H1 (cell line): ENCODE results near the gene CD164. TPM values are rescaled to one million over a fixed set of nuclear protein-coding genes. Genes with fewer than 3 reads are reported as not detected.

ENCODE experiments used
- ATF2 ChIP-seq: IDR thresholded peaks from 2 replicates; pipeline ENCODE4 v1.6.1; 2012; ENCODE audit warnings: low read length, inconsistent platforms
- CREB1 ChIP-seq: IDR thresholded peaks from 2 replicates; pipeline ENCODE4 v1.6.1; 2012; ENCODE audit warnings: inconsistent platforms
- GTF2F1 ChIP-seq: IDR thresholded peaks from 2 replicates; pipeline ENCODE4 v1.6.1; 2012; ENCODE audit warnings: low read depth, low read length, improper control_type of control experiment, borderline replicate concordance
- JUN ChIP-seq: IDR thresholded peaks from 2 replicates; pipeline ENCODE4 v1.6.1; 2011; ENCODE audit warnings: low read depth, mild to moderate bottlenecking, improper control_type of control experiment, low read length
- SAP30 ChIP-seq: fragments of 300-600 bp; sonication (generic); IDR thresholded peaks from 2 replicates; pipeline ENCODE4 v1.7.1; 2012; ENCODE audit warnings: low read length, moderate library complexity, mild to moderate bottlenecking, inconsistent platforms; ENCODE audit not compliant: insufficient read depth, insufficient replicate concordance
- SIN3A ChIP-seq, 2 experiments: IDR thresholded peaks in 1 of 2; conservative IDR thresholded peaks in 1 of 2; 2 replicates each; pipeline ENCODE4 v1.6.1; 2011 to 2012; ENCODE audit warnings: low read length in 2 of 2, improper control_type of control experiment in 1 of 2, low read depth in 1 of 2, mild to moderate bottlenecking in 1 of 2
- SIRT6 ChIP-seq: IDR thresholded peaks from one replicate; pipeline ENCODE4 v1.7.1; 2012; ENCODE audit warnings: low read length, inconsistent platforms
- SIX5 ChIP-seq: IDR thresholded peaks from 2 replicates; pipeline ENCODE4 v1.6.1; 2011; ENCODE audit warnings: mild to moderate bottlenecking, low read depth, low read length
- polyA plus RNA-seq, 7 experiments: library from polyadenylated mRNA; depleted of rRNA in 3 of 7; stranded (reverse) in 5 of 7; unstranded in 2 of 7; fragments of >200 nt in 5 of 7; fragments of 200-250 nt in 2 of 7; gene quantifications; 1 replicate in 5 of 7; 2 replicates in 1 of 7; 4 replicates in 1 of 7; pipeline versions ENCODE4 v1.2.1 to v1.2.3, GENCODE V29; 2011 to 2013; ENCODE audit warnings: missing spikeins in 2 of 7, mixed read lengths in 2 of 7
- total RNA-seq: library from RNA; stranded (reverse); fragmentation: NEBNext Ultra II Directional; extraction: Animal tissue kit (Norgen Biotek cat#: 25700); gene quantifications from 2 replicates; pipeline ENCODE4 v1.2.1, GENCODE V29; 2021
- TF ChIP-seq, protein P1 (sequence below): fragments of 300-600 bp; sonication (generic); IDR thresholded peaks from 2 replicates; pipeline ENCODE4 v1.7.1; 2012; ENCODE audit warnings: low read length, moderate library complexity, mild to moderate bottlenecking, inconsistent platforms; ENCODE audit not compliant: insufficient replicate concordance

CD164 gene
- total and polyA plus RNA-seq, 2 of the 8 experiments (the other 6 are each of a cell fraction or from before 2014, with no cell fraction given), result 69.3 to 94.3 TPM

DNA sequence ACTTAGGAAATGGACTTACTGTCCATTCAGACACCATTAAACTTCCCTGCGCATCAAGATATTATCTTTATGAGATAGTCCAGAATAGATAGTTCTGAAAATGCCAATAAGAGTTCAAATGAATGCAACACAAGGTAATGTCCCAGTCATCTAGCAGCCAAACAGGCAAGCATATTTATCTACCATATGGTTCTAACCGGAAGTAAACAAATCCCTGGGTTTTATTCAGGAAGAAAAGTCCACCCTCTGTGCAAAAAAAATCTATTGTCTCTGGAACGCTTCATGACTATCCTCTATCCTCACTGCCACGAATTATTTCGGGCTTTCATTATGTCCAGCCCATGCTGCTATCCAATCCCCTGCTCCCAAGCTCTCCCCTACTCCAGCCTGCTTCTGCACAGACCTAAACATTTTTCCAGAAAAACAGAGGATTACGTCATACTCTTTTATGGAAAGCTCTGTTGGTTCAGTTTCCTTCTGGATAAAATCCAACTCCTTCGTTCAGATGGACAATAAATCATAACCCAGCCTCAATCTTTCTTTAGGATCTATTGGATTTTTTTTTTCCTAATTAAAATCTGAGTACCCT, 46.7 kb upstream of the CD164 start (continued):
- TF ChIP-seq, protein P1, sequence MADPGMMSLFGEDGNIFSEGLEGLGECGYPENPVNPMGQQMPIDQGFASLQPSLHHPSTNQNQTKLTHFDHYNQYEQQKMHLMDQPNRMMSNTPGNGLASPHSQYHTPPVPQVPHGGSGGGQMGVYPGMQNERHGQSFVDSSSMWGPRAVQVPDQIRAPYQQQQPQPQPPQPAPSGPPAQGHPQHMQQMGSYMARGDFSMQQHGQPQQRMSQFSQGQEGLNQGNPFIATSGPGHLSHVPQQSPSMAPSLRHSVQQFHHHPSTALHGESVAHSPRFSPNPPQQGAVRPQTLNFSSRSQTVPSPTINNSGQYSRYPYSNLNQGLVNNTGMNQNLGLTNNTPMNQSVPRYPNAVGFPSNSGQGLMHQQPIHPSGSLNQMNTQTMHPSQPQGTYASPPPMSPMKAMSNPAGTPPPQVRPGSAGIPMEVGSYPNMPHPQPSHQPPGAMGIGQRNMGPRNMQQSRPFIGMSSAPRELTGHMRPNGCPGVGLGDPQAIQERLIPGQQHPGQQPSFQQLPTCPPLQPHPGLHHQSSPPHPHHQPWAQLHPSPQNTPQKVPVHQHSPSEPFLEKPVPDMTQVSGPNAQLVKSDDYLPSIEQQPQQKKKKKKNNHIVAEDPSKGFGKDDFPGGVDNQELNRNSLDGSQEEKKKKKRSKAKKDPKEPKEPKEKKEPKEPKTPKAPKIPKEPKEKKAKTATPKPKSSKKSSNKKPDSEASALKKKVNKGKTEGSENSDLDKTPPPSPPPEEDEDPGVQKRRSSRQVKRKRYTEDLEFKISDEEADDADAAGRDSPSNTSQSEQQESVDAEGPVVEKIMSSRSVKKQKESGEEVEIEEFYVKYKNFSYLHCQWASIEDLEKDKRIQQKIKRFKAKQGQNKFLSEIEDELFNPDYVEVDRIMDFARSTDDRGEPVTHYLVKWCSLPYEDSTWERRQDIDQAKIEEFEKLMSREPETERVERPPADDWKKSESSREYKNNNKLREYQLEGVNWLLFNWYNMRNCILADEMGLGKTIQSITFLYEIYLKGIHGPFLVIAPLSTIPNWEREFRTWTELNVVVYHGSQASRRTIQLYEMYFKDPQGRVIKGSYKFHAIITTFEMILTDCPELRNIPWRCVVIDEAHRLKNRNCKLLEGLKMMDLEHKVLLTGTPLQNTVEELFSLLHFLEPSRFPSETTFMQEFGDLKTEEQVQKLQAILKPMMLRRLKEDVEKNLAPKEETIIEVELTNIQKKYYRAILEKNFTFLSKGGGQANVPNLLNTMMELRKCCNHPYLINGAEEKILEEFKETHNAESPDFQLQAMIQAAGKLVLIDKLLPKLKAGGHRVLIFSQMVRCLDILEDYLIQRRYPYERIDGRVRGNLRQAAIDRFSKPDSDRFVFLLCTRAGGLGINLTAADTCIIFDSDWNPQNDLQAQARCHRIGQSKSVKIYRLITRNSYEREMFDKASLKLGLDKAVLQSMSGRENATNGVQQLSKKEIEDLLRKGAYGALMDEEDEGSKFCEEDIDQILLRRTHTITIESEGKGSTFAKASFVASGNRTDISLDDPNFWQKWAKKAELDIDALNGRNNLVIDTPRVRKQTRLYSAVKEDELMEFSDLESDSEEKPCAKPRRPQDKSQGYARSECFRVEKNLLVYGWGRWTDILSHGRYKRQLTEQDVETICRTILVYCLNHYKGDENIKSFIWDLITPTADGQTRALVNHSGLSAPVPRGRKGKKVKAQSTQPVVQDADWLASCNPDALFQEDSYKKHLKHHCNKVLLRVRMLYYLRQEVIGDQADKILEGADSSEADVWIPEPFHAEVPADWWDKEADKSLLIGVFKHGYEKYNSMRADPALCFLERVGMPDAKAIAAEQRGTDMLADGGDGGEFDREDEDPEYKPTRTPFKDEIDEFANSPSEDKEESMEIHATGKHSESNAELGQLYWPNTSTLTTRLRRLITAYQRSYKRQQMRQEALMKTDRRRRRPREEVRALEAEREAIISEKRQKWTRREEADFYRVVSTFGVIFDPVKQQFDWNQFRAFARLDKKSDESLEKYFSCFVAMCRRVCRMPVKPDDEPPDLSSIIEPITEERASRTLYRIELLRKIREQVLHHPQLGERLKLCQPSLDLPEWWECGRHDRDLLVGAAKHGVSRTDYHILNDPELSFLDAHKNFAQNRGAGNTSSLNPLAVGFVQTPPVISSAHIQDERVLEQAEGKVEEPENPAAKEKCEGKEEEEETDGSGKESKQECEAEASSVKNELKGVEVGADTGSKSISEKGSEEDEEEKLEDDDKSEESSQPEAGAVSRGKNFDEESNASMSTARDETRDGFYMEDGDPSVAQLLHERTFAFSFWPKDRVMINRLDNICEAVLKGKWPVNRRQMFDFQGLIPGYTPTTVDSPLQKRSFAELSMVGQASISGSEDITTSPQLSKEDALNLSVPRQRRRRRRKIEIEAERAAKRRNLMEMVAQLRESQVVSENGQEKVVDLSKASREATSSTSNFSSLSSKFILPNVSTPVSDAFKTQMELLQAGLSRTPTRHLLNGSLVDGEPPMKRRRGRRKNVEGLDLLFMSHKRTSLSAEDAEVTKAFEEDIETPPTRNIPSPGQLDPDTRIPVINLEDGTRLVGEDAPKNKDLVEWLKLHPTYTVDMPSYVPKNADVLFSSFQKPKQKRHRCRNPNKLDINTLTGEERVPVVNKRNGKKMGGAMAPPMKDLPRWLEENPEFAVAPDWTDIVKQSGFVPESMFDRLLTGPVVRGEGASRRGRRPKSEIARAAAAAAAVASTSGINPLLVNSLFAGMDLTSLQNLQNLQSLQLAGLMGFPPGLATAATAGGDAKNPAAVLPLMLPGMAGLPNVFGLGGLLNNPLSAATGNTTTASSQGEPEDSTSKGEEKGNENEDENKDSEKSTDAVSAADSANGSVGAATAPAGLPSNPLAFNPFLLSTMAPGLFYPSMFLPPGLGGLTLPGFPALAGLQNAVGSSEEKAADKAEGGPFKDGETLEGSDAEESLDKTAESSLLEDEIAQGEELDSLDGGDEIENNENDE, result no peak
- no peak for TF ChIP-seq SIRT6
- no peak for TF ChIP-seq SIN3A (conservative IDR thresholded peaks at IDR 0.05 in 1 of 2, IDR thresholded peaks at IDR 0.05 in 1 of 2; ENCODE audit: low read depth in 1 of 2, low read length in 2 of 2)
- no peak for TF ChIP-seq SIX5
- no peak for TF ChIP-seq CREB1
- no peak for TF ChIP-seq ATF2
- no peak for TF ChIP-seq JUN
- no peak for TF ChIP-seq SAP30
- no peak for TF ChIP-seq GTF2F1
